GM18867 (cell line): Measurements from ENCODE around the gene TMEM40.
"Not testable (repeated sequence)": the region's sequence is repeated elsewhere in the genome, so short reads cannot be mapped to it uniquely, and the experiment has no call there.

Experiments used
- ATAC-seq: cut with Tn5 transposase; IDR thresholded peaks from one replicate; pipeline ENCODE4 v1.9.1; 2021; ENCODE audit warnings: mild to moderate bottlenecking, moderate library complexity; ENCODE audit not compliant: unreplicated experiment

TMEM40 gene

GRCh38 chr3:12752102-12752501, 7.0 kb downstream of the TMEM40 start:
- ATAC-seq, result no peak

- no peak for ATAC-seq
These were observed 7.5 kb downstream of the TMEM40 start for GRCh38 chr3:12751571-12751970.

- ATAC-seq, result no peak
These were observed 8.4 kb downstream of the TMEM40 start for GRCh38 chr3:12750658-12751071.

GRCh38 chr3:12750223-12750622, 8.8 kb downstream of the TMEM40 start:
- no peak for ATAC-seq

GRCh38 chr3:12748477-12748876, 10.6 kb downstream of the TMEM40 start:
- ATAC-seq, result no peak

- no peak for ATAC-seq
These were observed 12.6 kb downstream of the TMEM40 start for GRCh38 chr3:12746419-12746818.

GRCh38 chr3:12744326-12744725, 14.7 kb downstream of the TMEM40 start:
- no peak for ATAC-seq

- no peak for ATAC-seq
These were observed 15.5 kb downstream of the TMEM40 start for GRCh38 chr3:12743583-12743982.

GRCh38 chr3:12742330-12743107, 16.5 kb downstream of the TMEM40 start:
- no peak for ATAC-seq

GRCh38 chr3:12741209-12741608, 17.9 kb downstream of the TMEM40 start:
- no peak for ATAC-seq

- no peak for ATAC-seq
These were observed 21.2 kb downstream of the TMEM40 start for GRCh38 chr3:12737833-12738232.

GRCh38 chr3:12737319-12737718, 21.7 kb downstream of the TMEM40 start:
- no peak for ATAC-seq

- no peak for ATAC-seq
These were observed 24.1 kb downstream of the TMEM40 start for GRCh38 chr3:12734960-12735359.

GRCh38 chr3:12733566-12733965, 25.5 kb downstream of the TMEM40 start:
- no peak for ATAC-seq

- no peak for ATAC-seq
These were observed 28.4 kb downstream of the TMEM40 start for GRCh38 chr3:12730506-12731242.

GRCh38 chr3:12729051-12729651, 29.9 kb downstream of the TMEM40 start:
- ATAC-seq, result no peak

- no peak for ATAC-seq
These were observed 31.1 kb downstream of the TMEM40 start for GRCh38 chr3:12727937-12728336.

GRCh38 chr3:12727481-12727880, 31.6 kb downstream of the TMEM40 start:
- ATAC-seq, result no peak

GRCh38 chr3:12725436-12725835, 33.6 kb downstream of the TMEM40 start:
- ATAC-seq, result no peak

- ATAC-seq, result no peak
These were observed 34.3 kb downstream of the TMEM40 start for GRCh38 chr3:12724794-12725193.

- ATAC-seq, result not testable (repeated sequence)
These were observed 35.7 kb downstream of the TMEM40 start for GRCh38 chr3:12723362-12723761.

GRCh38 chr3:12722226-12722625, 36.8 kb downstream of the TMEM40 start:
- no peak for ATAC-seq
